IMR-90 (cell line): ENCODE data around the gene ARHGAP10. TPM values are rescaled to one million over a fixed set of nuclear protein-coding genes. Genes with fewer than 3 reads are reported as not detected.

Experiments used
- ATAC-seq: fragments of 200-7000 bp; cut with Tn5 transposase; 2 replicates; pipeline ENCODE4 v1.9.1; 2020; ENCODE audit warnings: low read depth, mild to moderate bottlenecking, moderate library complexity
- BruUV-seq: library from RNA; stranded (reverse); fragments of 400-500 nt; replicated peaks from 2 replicates; lab custom pipeline; 2021; lab: Mats Ljungman, UMichigan
- CTCF ChIA-PET: fragments of 300-600 bp; formaldehyde crosslinking; extraction: SDS; loops from one replicate; lab custom pipeline; 2021; ENCODE audit warnings: antibody characterized with exemption; lab: Yijun Ruan, JAX
- POLR2A ChIA-PET: fragments of 300-600 bp; sonication (Branson Sonifier 250); formaldehyde crosslinking; loops from one replicate; lab custom pipeline; 2022; ENCODE audit warnings: antibody characterized with exemption; ENCODE audit not compliant: unreplicated experiment; lab: Charles Lee
- DNase-seq: peaks from one replicate; pipeline ENCODE4 v3.0.0; 2013
- H2AFZ ChIP-seq: replicated peaks from 2 replicates; pipeline ENCODE3; 2013; ENCODE audit warnings: low read length, mild to moderate bottlenecking; ENCODE audit not compliant: poor library complexity
- H2AK5ac ChIP-seq: 2 replicates; pipeline ENCODE4 v1.6.1; 2013; ENCODE audit warnings: low read depth, low read length, inconsistent platforms
- H2AK9ac ChIP-seq: replicated peaks from 2 replicates; pipeline ENCODE3; 2013; ENCODE audit warnings: mild to moderate bottlenecking, low read depth, low read length, moderate library complexity; ENCODE audit not compliant: poor library complexity
- H2BK120ac ChIP-seq: 2 replicates; pipeline ENCODE4 v1.6.1; 2013; ENCODE audit warnings: low read depth, low read length, inconsistent platforms
- H2BK15ac ChIP-seq: 3 replicates; pipeline ENCODE4 v1.6.1; 2013; ENCODE audit warnings: low read depth, low read length, inconsistent platforms
- H2BK20ac ChIP-seq: 2 replicates; pipeline ENCODE4 v1.6.1; 2013; ENCODE audit warnings: low read depth, mild to moderate bottlenecking, inconsistent platforms, low read length, moderate library complexity
- H2BK5ac ChIP-seq: 2 replicates; pipeline ENCODE4 v1.6.1; 2013; ENCODE audit warnings: mild to moderate bottlenecking, low read depth, low read length, inconsistent platforms; ENCODE audit not compliant: poor library complexity, severe bottlenecking
- H3K14ac ChIP-seq: replicated peaks from 2 replicates; pipeline ENCODE4 v1.6.1; 2013; ENCODE audit warnings: low read depth, low read length, inconsistent platforms
- H3K18ac ChIP-seq: 2 replicates; pipeline ENCODE4 v1.6.1; 2013; ENCODE audit warnings: low read depth, low read length, control low read depth
- H3K23ac ChIP-seq: 2 replicates; pipeline ENCODE4 v1.6.1; 2013; ENCODE audit warnings: low read depth, low read length, inconsistent platforms
- H3K27ac ChIP-seq: 2 replicates; pipeline ENCODE4 v1.5.1; 2013; ENCODE audit warnings: mild to moderate bottlenecking, control low read depth, low read length; ENCODE audit not compliant: insufficient read depth
- H3K27me3 ChIP-seq: 2 replicates; pipeline ENCODE4 v1.6.1; 2013; ENCODE audit warnings: low read length; ENCODE audit not compliant: control insufficient read depth, insufficient read depth
- H3K36me3 ChIP-seq: 2 replicates; pipeline ENCODE4 v1.6.1; 2013; ENCODE audit warnings: low read length, mixed read lengths; ENCODE audit not compliant: control insufficient read depth, insufficient read depth
- H3K4ac ChIP-seq: 2 replicates; pipeline ENCODE4 v1.6.1; 2013; ENCODE audit warnings: low read depth, low read length, inconsistent platforms
- H3K4me1 ChIP-seq: 2 replicates; pipeline ENCODE4 v1.6.1; 2013; ENCODE audit warnings: low read length, mixed read lengths; ENCODE audit not compliant: control insufficient read depth, insufficient read depth
- H3K4me2 ChIP-seq: 2 replicates; pipeline ENCODE4 v1.6.1; 2013; ENCODE audit warnings: low read depth, mild to moderate bottlenecking, control low read depth, low read length, moderate library complexity
- H3K4me3 ChIP-seq: 2 replicates; pipeline ENCODE4 v1.5.1; 2013; ENCODE audit warnings: low read depth, mild to moderate bottlenecking, control low read depth, low read length, moderate library complexity; ENCODE audit not compliant: insufficient read depth
- H3K56ac ChIP-seq: 2 replicates; pipeline ENCODE4 v1.6.1; 2013; ENCODE audit warnings: low read length, inconsistent platforms; ENCODE audit not compliant: insufficient read depth; ENCODE audit errors: extremely low read depth
- H3K79me1 ChIP-seq, 2 experiments: 2 replicates each; pipeline ENCODE4 v1.6.1; 2013; ENCODE audit warnings: low read length in 2 of 2, inconsistent platforms in 1 of 2, low read depth in 1 of 2
- H3K9ac ChIP-seq: 2 replicates; pipeline ENCODE4 v1.6.1; 2013; ENCODE audit warnings: low read depth, low read length, control low read depth
- H3K9me1 ChIP-seq: 2 replicates; pipeline ENCODE4 v1.6.1; 2013; ENCODE audit warnings: low read length, inconsistent platforms; ENCODE audit not compliant: insufficient read depth
- H3K9me3 ChIP-seq: 2 replicates; pipeline ENCODE4 v1.6.1; 2013; ENCODE audit warnings: low read length; ENCODE audit not compliant: control insufficient read depth, insufficient read depth
- H4K20me1 ChIP-seq: 2 replicates; pipeline ENCODE4 v1.6.1; 2013; ENCODE audit warnings: low read length, inconsistent platforms; ENCODE audit not compliant: insufficient read depth
- H4K5ac ChIP-seq: 2 replicates; pipeline ENCODE4 v1.6.1; 2013; ENCODE audit warnings: mild to moderate bottlenecking, low read depth, low read length, control low read depth
- H4K8ac ChIP-seq, 2 experiments: 2 replicates each; pipeline ENCODE4 v1.6.1; 2013; ENCODE audit warnings: low read depth in 2 of 2, low read length in 2 of 2, control low read depth in 1 of 2, inconsistent platforms in 1 of 2
- H4K91ac ChIP-seq: 2 replicates; pipeline ENCODE4 v1.6.1; 2013; ENCODE audit warnings: low read depth, low read length, inconsistent platforms; ENCODE audit not compliant: insufficient read depth
- BHLHE40 ChIP-seq: fragments of 150-350 bp; IDR thresholded peaks from 2 replicates; pipeline ENCODE4 v1.6.1; 2016; ENCODE audit warnings: mild to moderate bottlenecking, low read depth, low read length
- CEBPB ChIP-seq: IDR thresholded peaks from 2 replicates; pipeline ENCODE4 v1.6.1; 2012; ENCODE audit warnings: low read depth, low read length, improper control_type of control experiment
- FOS ChIP-seq: fragments of 150-350 bp; IDR thresholded peaks from 2 replicates; pipeline ENCODE4 v1.6.1; 2016; ENCODE audit warnings: low read depth, low read length
- MAFK ChIP-seq: IDR thresholded peaks from 2 replicates; pipeline ENCODE4 v1.6.1; 2012; ENCODE audit warnings: low read depth, low read length, improper control_type of control experiment
- MAZ ChIP-seq: IDR thresholded peaks from 2 replicates; pipeline ENCODE4 v1.6.1; 2012; ENCODE audit warnings: low read depth, mild to moderate bottlenecking, low read length, improper control_type of control experiment, moderate library complexity, borderline replicate concordance
- NFE2L2 ChIP-seq: fragments of 150-350 bp; IDR thresholded peaks from 2 replicates; pipeline ENCODE4 v1.6.1; 2016; ENCODE audit warnings: low read depth, mild to moderate bottlenecking, low read length
- POLR2A ChIP-seq: IDR thresholded peaks from 2 replicates; pipeline ENCODE4 v1.6.1; 2012; ENCODE audit warnings: mild to moderate bottlenecking, low read depth, low read length
- RAD21 ChIP-seq: IDR thresholded peaks from 2 replicates; pipeline ENCODE4 v1.6.1; 2012; ENCODE audit warnings: low read length, improper control_type of control experiment
- RCOR1 ChIP-seq: IDR thresholded peaks from 2 replicates; pipeline ENCODE4 v1.6.1; 2012; ENCODE audit warnings: mild to moderate bottlenecking, low read length, improper control_type of control experiment; ENCODE audit not compliant: insufficient replicate concordance
- RFX5 ChIP-seq: IDR thresholded peaks from 2 replicates; pipeline ENCODE4 v1.8.0; 2012; ENCODE audit warnings: low read depth, mild to moderate bottlenecking, low read length, moderate library complexity
- SMC3 ChIP-seq: fragments of 150-350 bp; IDR thresholded peaks from 2 replicates; pipeline ENCODE4 v1.6.1; 2016; ENCODE audit warnings: low read depth, mild to moderate bottlenecking, antibody characterized with exemption, low read length, moderate library complexity
- WGBS, 2 experiments: methylation state at CpG; one replicate each; pipeline versions ENCODE4 v1.1.5 to v1.1.7; 2013; ENCODE audit warnings: missing lambda C conversion rate in 2 of 2; ENCODE audit not compliant: insufficient read length in 1 of 2; ENCODE audit errors: extremely low coverage in 2 of 2; 5-methylcytosine and 5-hydroxymethylcytosine counted together
- dilution Hi-C: fragments of 300-500 bp; cut with HindIII; formaldehyde crosslinking; loops from one replicate; pipeline ENCODE4 v1.14.3; 2018; ENCODE audit warnings: low sequenced_read_pairs; ENCODE audit not compliant: unreplicated experiment
- in situ Hi-C: fragments of 300-500 bp; cut with MboI; formaldehyde crosslinking; loops from 3 replicates; pipeline ENCODE4 v1.14.3; 2019; ENCODE audit warnings: low sequenced_read_pairs, inconsistent platforms, mixed read lengths
- intact Hi-C: fragments of 100-400 bp; cut with micrococcal nuclease; formaldehyde crosslinking; loops from 2 replicates; pipeline ENCODE4 v1.10.0; 2022
- polyA plus RNA-seq, 3 experiments: library from polyadenylated mRNA; depleted of rRNA; stranded (reverse); fragments of >200 nt; gene quantifications; 2 replicates each; pipeline ENCODE4 v1.2.3, GENCODE V29; 2012; ENCODE audit warnings: low replicate concordance in 1 of 3
- total RNA-seq: library from RNA; depleted of rRNA; stranded (reverse); fragments of >200 nt; gene quantifications from 2 replicates; pipeline ENCODE4 v1.2.3, GENCODE V29; 2012
- TF ChIP-seq, protein P1 (sequence below): fragments of 150-350 bp; IDR thresholded peaks from 2 replicates; pipeline ENCODE4 v1.6.1; 2017; ENCODE audit warnings: mild to moderate bottlenecking, antibody characterized with exemption, low read length, low read depth
- TF ChIP-seq, protein P2 (sequence below): conservative IDR thresholded peaks from 2 replicates; pipeline ENCODE4 v1.5.1; 2012; ENCODE audit warnings: mild to moderate bottlenecking, low read depth, low read length, improper control_type of control experiment
- TF ChIP-seq, protein P3 (sequence below): fragments of 150-350 bp; IDR thresholded peaks from 2 replicates; pipeline ENCODE4 v1.6.1; 2016; ENCODE audit warnings: low read depth, mild to moderate bottlenecking, low read length, moderate library complexity, borderline replicate concordance

The ARHGAP10 gene
- total and polyA plus RNA-seq, 2 of the 4 experiments (the other 2 are of a cell fraction) = 27.1 to 29.4 TPM

DNA sequence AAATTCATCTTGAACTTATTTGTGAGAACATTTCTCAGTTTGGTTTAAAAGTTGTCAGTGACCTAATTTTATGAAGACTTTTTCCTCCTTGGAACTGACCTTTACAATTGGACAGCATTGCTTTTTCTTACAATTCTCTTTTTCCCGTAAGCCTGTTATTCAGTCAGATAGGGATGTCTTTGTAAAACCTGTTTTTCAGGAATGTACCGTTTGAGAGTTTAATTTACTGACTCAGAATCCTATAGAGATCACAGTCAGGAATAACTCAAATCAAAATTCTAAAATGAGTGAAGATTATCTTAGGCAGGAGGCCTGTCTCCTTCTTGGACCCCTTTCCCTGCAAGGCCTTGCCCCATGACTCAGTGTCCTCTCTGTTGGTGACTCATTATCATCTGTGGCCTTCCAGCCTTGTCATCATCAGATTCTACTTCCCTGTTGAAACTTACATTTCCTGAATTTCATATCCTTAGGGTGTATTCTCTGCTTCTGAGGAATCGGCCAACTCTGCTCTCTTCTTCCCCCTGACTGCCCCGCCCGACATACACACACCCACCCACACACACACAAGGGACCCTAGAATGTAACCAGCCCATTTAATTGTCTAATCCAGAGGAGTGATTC is 99.8 kb downstream of the ARHGAP10 start:
- Histone ChIP-seq H2AK5ac (peak overlapping the region; percentile 65), H3K18ac (peak overlapping the region; percentile 82), H3K14ac (peak overlapping the region; percentile 32; the same call in 1 of the 2 replicates), H4K20me1 (no peaks in the 10 kb centered on the region), H2AK9ac (peak overlapping the region; percentile 82), H3K9me3 (peaks cover 5% of the 10 kb centered on the region; the same call in 1 of the 2 replicates), H3K79me1 (peaks cover 17 to 56% of the 10 kb centered on the region in 2 experiments), H3K9ac (no peak overlapping the region), H3K9me1 (peaks cover 17% of the 10 kb centered on the region; the same call in 1 of the 2 replicates), H4K91ac (peak overlapping the region; percentile 67; the same call in 1 of the 2 replicates), H2BK15ac (peak overlapping the region; percentile 37; the same call in 1 of the 3 replicates), H3K4me2 (peak overlapping the region; percentile 66), H3K4me3 (no peak overlapping the region), H3K23ac (peak overlapping the region; percentile 37; the same call in 1 of the 2 replicates), H2BK120ac (peak overlapping the region; percentile 65), H3K4me1 (peaks cover 27% of the 10 kb centered on the region), H3K27me3 (no peaks in the 10 kb centered on the region), H4K8ac (peak overlapping the region in 1 of 2 experiments; percentile 86; a peak in 2 of 4 replicates), H3K4ac (peak overlapping the region; percentile 72), H2BK5ac (peak overlapping the region; percentile 94), H2BK20ac (peak overlapping the region; percentile 52), H3K27ac (peak overlapping the region; percentile 48), H2AFZ (peak overlapping the region; percentile 78), H4K5ac (peak overlapping the region; percentile 91), H3K36me3 (no peaks in the 10 kb centered on the region), H3K56ac (peak overlapping the region; percentile 32)
- intact Hi-C loops (no loop called here), in situ Hi-C loops (no loop called here), dilution Hi-C loops (no loop called here)
- no CpG with 5 or more reads among the region's 5 CpGs for WGBS, 2 experiments
- BruUV-seq = no TSS peak
- peak; percentile 93 for DNase-seq
- ChIA-PET POLR2A (no interaction called here), CTCF (interaction anchor here (1.2 to 1.9 kb wide), 2 partner anchors 11 to 18 kb away, joined by 3 to 4 read pairs; no protein-coding TSS in a partner anchor)
- peak; percentile 48 for ATAC-seq
- TF ChIP-seq CEBPB = peak; percentile 46; the same call in 1 of the 2 replicates
- no peak for TF ChIP-seq SMC3
- no peak for TF ChIP-seq RFX5
- peak; percentile 97 for TF ChIP-seq FOS
- TF ChIP-seq POLR2A = 0 out of 2 replicates have a peak, but pooled peaks have one; percentile 32
- TF ChIP-seq, protein P1, sequence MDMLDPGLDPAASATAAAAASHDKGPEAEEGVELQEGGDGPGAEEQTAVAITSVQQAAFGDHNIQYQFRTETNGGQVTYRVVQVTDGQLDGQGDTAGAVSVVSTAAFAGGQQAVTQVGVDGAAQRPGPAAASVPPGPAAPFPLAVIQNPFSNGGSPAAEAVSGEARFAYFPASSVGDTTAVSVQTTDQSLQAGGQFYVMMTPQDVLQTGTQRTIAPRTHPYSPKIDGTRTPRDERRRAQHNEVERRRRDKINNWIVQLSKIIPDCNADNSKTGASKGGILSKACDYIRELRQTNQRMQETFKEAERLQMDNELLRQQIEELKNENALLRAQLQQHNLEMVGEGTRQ = no peak
- TF ChIP-seq NFE2L2 = peak; percentile 33; the same call in 1 of the 2 replicates
- TF ChIP-seq MAFK = no peak
- TF ChIP-seq, protein P2, sequence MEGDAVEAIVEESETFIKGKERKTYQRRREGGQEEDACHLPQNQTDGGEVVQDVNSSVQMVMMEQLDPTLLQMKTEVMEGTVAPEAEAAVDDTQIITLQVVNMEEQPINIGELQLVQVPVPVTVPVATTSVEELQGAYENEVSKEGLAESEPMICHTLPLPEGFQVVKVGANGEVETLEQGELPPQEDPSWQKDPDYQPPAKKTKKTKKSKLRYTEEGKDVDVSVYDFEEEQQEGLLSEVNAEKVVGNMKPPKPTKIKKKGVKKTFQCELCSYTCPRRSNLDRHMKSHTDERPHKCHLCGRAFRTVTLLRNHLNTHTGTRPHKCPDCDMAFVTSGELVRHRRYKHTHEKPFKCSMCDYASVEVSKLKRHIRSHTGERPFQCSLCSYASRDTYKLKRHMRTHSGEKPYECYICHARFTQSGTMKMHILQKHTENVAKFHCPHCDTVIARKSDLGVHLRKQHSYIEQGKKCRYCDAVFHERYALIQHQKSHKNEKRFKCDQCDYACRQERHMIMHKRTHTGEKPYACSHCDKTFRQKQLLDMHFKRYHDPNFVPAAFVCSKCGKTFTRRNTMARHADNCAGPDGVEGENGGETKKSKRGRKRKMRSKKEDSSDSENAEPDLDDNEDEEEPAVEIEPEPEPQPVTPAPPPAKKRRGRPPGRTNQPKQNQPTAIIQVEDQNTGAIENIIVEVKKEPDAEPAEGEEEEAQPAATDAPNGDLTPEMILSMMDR = no peak
- no peak for TF ChIP-seq RCOR1
- TF ChIP-seq, protein P3, sequence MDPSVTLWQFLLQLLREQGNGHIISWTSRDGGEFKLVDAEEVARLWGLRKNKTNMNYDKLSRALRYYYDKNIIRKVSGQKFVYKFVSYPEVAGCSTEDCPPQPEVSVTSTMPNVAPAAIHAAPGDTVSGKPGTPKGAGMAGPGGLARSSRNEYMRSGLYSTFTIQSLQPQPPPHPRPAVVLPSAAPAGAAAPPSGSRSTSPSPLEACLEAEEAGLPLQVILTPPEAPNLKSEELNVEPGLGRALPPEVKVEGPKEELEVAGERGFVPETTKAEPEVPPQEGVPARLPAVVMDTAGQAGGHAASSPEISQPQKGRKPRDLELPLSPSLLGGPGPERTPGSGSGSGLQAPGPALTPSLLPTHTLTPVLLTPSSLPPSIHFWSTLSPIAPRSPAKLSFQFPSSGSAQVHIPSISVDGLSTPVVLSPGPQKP = no peak
- TF ChIP-seq RAD21 = no peak
- TF ChIP-seq BHLHE40 = peak; percentile 42; the same call in 1 of the 2 replicates
- no peak for TF ChIP-seq MAZ
